ENCODE results near the gene TAS2R40. TPM values are rescaled to one million over a fixed set of nuclear protein-coding genes. Genes with fewer than 3 reads are reported as not detected.

The TAS2R40 gene
- total and polyA plus RNA-seq, 2 donors from 2014 or later, result not detected

DNA sequence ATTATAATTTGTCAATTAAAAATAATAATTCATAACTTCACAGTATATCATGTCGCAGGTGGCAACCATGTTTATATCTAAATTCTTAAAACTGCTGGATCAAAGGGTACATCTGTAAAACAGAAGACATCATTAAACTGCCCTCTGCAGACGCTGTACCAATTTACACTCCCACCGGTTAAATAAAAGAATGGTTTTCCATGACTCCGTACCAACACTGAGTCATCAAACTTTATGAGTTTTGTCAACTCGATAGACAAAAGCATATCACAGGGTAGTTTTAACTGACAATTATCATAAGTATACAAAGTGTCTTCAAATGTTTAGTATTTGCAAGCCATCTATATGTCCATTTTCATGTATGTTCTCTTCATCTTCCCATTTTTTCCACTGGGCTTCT is 35.7 kb downstream of the TAS2R40 start:
- H3K9ac ChIP-seq (ENCODE audit: low read length in 3 of 3), result no peak overlapping the region
- H3K4me1 ChIP-seq (ENCODE audit: control insufficient read depth in 2 of 3, insufficient read depth in 2 of 3, low read depth in 1 of 3, low read length in 3 of 3), result no peaks in the 10 kb centered on the region
- FAIRE-seq, result no peak
- intact Hi-C loops (cut with DNase I), result no loop called here
- H3K4me3 ChIP-seq (ENCODE audit: low read length in 3 of 3), result no peak overlapping the region
- DNase-seq, result no peak
- H3K9me3 ChIP-seq (ENCODE audit: control insufficient read depth in 2 of 3, insufficient read depth in 1 of 3, low read length in 3 of 3), result no peaks in the 10 kb centered on the region
- TF ChIP-seq, protein P1, sequence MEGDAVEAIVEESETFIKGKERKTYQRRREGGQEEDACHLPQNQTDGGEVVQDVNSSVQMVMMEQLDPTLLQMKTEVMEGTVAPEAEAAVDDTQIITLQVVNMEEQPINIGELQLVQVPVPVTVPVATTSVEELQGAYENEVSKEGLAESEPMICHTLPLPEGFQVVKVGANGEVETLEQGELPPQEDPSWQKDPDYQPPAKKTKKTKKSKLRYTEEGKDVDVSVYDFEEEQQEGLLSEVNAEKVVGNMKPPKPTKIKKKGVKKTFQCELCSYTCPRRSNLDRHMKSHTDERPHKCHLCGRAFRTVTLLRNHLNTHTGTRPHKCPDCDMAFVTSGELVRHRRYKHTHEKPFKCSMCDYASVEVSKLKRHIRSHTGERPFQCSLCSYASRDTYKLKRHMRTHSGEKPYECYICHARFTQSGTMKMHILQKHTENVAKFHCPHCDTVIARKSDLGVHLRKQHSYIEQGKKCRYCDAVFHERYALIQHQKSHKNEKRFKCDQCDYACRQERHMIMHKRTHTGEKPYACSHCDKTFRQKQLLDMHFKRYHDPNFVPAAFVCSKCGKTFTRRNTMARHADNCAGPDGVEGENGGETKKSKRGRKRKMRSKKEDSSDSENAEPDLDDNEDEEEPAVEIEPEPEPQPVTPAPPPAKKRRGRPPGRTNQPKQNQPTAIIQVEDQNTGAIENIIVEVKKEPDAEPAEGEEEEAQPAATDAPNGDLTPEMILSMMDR (IDR thresholded peaks at IDR 0.05; ENCODE audit: borderline replicate concordance, extremely low read depth, insufficient read depth), result no peak
- H3K27me3 ChIP-seq (ENCODE audit: control insufficient read depth, insufficient read depth, low read length), result no peaks in the 10 kb centered on the region
- no peaks in the 10 kb centered on the region for H3K36me3 ChIP-seq (ENCODE audit: control insufficient read depth in 2 of 3, insufficient read depth in 3 of 3, low read length in 3 of 3)
- no peak overlapping the region for H3K27ac ChIP-seq (ENCODE audit: low read depth in 2 of 2, low read length in 2 of 2)

DNA sequence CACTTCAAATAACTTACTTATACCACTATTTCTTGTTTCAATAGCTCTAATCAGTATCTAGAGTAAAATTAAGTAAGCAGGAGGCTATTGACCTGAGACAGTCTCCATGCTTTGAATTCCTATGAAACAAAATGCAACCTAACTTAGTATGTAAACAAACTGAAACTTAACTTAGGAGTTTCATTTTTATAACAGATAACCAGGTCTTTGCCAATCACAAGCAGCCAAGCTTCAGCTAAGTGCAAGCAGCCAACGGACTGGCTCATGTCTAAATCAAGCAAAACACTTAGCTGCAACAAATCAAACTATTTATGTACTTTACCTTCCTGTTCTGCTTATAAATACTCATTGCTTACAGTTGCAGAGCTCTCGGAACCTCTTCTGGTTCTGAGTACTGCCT is 37.0 kb downstream of the TAS2R40 start:
- H3K4me3 ChIP-seq (ENCODE audit: low read length in 3 of 3), result peak overlapping the region in 2 of 3 donors; percentile 33 to 47
- intact Hi-C loops (cut with DNase I), result no loop called here
- no peaks in the 10 kb centered on the region for H3K27me3 ChIP-seq (ENCODE audit: control insufficient read depth, insufficient read depth, low read length)
- no peak overlapping the region for H3K27ac ChIP-seq (ENCODE audit: low read depth in 2 of 2, low read length in 2 of 2)
- no peak for FAIRE-seq
- H3K36me3 ChIP-seq (ENCODE audit: control insufficient read depth in 2 of 3, insufficient read depth in 3 of 3, low read length in 3 of 3), result no peaks in the 10 kb centered on the region
- H3K4me1 ChIP-seq (ENCODE audit: control insufficient read depth in 2 of 3, insufficient read depth in 2 of 3, low read depth in 1 of 3, low read length in 3 of 3), result no peaks in the 10 kb centered on the region
- no peaks in the 10 kb centered on the region for H3K9me3 ChIP-seq (ENCODE audit: control insufficient read depth in 2 of 3, insufficient read depth in 1 of 3, low read length in 3 of 3)
- TF ChIP-seq, protein P1 (IDR thresholded peaks at IDR 0.05; ENCODE audit: borderline replicate concordance, extremely low read depth, insufficient read depth), result no peak
- DNase-seq, result no peak
- H3K9ac ChIP-seq (ENCODE audit: low read length in 3 of 3), result peak overlapping the region in 1 of 3 donors; percentile 19

DNA sequence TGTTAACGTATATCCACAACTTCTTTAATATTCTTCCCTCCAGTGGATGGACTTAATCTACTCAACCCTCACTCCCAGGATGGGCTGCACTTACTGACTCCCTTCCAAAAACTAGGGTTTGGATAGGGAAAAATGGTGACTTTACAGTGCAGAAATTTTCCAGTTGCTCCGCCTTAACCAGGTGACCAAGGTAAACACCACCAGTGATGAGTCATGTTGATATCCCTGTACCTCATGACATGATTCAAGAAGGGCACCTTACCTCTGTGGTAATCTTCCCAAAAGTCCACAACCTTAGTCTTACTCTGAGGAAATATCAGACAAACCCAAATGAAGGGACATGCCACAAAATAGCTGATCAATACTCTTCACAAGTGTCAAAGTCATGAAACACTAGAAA is 37.9 kb downstream of the TAS2R40 start:
- Histone ChIP-seq H3K9me3 (ENCODE audit: control insufficient read depth in 2 of 3, insufficient read depth in 1 of 3, low read length in 3 of 3) (no peaks in the 10 kb centered on the region), H3K27ac (ENCODE audit: low read depth in 2 of 2, low read length in 2 of 2) (no peak overlapping the region), H3K4me3 (ENCODE audit: low read length in 3 of 3) (no peak overlapping the region), H3K4me1 (ENCODE audit: control insufficient read depth in 2 of 3, insufficient read depth in 2 of 3, low read depth in 1 of 3, low read length in 3 of 3) (peaks cover 0 to 5% (median 0%) of the 10 kb centered on the region in 3 donors), H3K36me3 (ENCODE audit: control insufficient read depth in 2 of 3, insufficient read depth in 3 of 3, low read length in 3 of 3) (peaks cover 0 to 2% (median 0%) of the 10 kb centered on the region in 3 donors), H3K27me3 (ENCODE audit: control insufficient read depth, insufficient read depth, low read length) (no peaks in the 10 kb centered on the region), H3K9ac (ENCODE audit: low read length in 3 of 3) (no peak overlapping the region)
- TF ChIP-seq, protein P1 (IDR thresholded peaks at IDR 0.05; ENCODE audit: borderline replicate concordance, extremely low read depth, insufficient read depth), result no peak
- FAIRE-seq, result no peak
- DNase-seq, result no peak
- intact Hi-C loops (cut with DNase I), result no loop called here

DNA sequence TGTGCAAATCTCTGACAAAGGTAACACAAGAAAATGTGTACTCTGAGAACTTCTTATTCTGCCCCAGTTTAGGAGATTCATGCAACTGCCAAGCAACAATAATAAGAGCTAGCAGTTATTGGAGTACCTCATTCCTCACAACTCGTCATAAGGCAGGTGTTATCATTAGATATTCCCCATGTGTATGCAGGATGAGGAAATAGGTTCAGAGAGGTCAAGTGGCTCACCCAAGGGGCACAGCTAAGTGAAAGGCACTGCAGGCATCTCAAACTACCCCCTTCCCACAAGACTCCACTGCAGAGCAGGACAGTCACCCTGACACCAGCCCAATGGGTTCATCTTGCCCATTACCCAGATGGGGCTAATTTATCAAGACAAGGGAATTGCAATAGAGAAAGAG is 40.1 kb downstream of the TAS2R40 start:
- no peak for FAIRE-seq

More for the DNA sequence above, 40.1 kb downstream of the TAS2R40 start:
- Histone ChIP-seq H3K27ac (ENCODE audit: low read depth in 2 of 2, low read length in 2 of 2) (no peak overlapping the region), H3K36me3 (ENCODE audit: control insufficient read depth in 2 of 3, insufficient read depth in 3 of 3, low read length in 3 of 3) (peaks cover 0 to 5% (median 0%) of the 10 kb centered on the region in 3 donors), H3K27me3 (ENCODE audit: control insufficient read depth, insufficient read depth, low read length) (no peaks in the 10 kb centered on the region), H3K4me1 (ENCODE audit: control insufficient read depth in 2 of 3, insufficient read depth in 2 of 3, low read depth in 1 of 3, low read length in 3 of 3) (peaks cover 0 to 6% (median 0%) of the 10 kb centered on the region in 3 donors), H3K4me3 (ENCODE audit: low read length in 3 of 3) (no peak overlapping the region), H3K9ac (ENCODE audit: low read length in 3 of 3) (no peak overlapping the region), H3K9me3 (ENCODE audit: control insufficient read depth in 2 of 3, insufficient read depth in 1 of 3, low read length in 3 of 3) (no peaks in the 10 kb centered on the region)
- no peak for DNase-seq
- TF ChIP-seq, protein P1 (IDR thresholded peaks at IDR 0.05; ENCODE audit: borderline replicate concordance, extremely low read depth, insufficient read depth), result no peak
- intact Hi-C loops (cut with DNase I), result no loop called here
